Measurements from ENCODE around the gene NID1. TPM values are rescaled to one million over a fixed set of nuclear protein-coding genes. Genes with fewer than 3 reads are reported as not detected.
"Not testable (repeated sequence)": the region's sequence is repeated elsewhere in the genome, so short reads cannot be mapped to it uniquely, and the experiment has no call there.

NID1 gene
- total RNA-seq, 1 donor from 2014 or later: 0.65 TPM

DNA sequence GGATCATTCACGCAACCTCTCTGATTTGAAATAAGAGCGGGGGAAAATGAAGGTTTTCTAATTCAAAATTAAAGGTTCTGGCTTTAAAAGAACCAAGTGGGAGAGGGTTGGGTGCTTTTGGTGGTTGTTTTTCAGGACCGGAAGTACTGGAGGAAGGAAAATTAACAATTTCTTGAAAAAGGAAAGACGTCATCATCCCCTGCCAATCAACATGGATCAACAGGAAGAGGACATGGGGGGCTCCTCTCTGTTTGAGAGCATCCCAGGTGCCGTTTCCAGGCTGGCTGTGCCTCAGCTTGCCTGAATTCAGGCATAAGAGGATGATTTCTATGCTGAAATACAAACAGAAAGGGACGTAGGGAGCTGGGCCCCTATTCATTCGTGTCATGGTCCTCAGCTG lies 21.6 kb upstream of the NID1 start:
- DNase-seq (ENCODE audit: low spot score): no peak
- no peak overlapping the region for H3K4me3 Mint-ChIP-seq
- no peaks in the 10 kb centered on the region for H3K9me3 Mint-ChIP-seq
- H3K36me3 Mint-ChIP-seq (ENCODE audit: low read depth): peaks cover 3% of the 10 kb centered on the region
- intact Hi-C loops (cut with micrococcal nuclease): no loop called here
- peaks cover 13% of the 10 kb centered on the region for H3K4me1 Mint-ChIP-seq (ENCODE audit: low read depth)
- H3K27ac Mint-ChIP-seq: no peak overlapping the region
- H3K27me3 Mint-ChIP-seq (ENCODE audit: insufficient read depth): peaks cover 2% of the 10 kb centered on the region

DNA sequence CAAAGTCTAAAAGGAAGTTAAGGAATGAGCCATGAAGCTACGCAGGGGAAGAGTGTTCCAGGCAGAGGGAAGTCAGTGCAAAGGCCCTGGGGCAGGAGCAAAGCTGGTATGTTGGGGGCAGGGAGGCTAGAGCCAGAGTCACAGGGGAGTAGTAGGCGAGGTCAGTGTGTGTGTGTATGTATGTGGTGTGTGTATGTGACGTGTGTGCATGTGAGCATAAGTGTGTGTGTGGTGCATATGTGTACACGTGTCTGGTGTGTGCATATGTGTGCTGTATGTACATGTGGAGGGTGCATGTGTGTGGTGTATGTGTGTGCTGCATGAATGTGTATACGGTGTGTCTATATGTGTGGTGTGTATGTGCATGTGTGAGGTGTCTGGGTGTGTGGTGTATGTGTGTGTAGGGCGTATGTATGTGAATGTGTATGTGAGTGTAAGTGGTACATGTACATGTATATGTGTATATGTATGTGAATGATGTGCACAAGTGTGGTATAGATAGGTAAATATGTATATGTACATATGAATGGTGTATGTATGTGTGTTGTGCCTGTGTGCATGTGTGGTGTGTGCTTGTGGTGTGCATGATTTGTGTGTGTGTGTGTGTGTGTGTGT lies 20.8 kb upstream of the NID1 start:
- no peak for DNase-seq (ENCODE audit: low spot score)
- intact Hi-C loops (cut with micrococcal nuclease): no loop called here
- H3K4me3 Mint-ChIP-seq: no peak overlapping the region
- peaks cover 3% of the 10 kb centered on the region for H3K36me3 Mint-ChIP-seq (ENCODE audit: low read depth)
- no peak overlapping the region for H3K27ac Mint-ChIP-seq
- peaks cover 13% of the 10 kb centered on the region for H3K4me1 Mint-ChIP-seq (ENCODE audit: low read depth)
- H3K9me3 Mint-ChIP-seq: no peaks in the 10 kb centered on the region
- H3K27me3 Mint-ChIP-seq (ENCODE audit: insufficient read depth): peaks cover 2% of the 10 kb centered on the region

DNA sequence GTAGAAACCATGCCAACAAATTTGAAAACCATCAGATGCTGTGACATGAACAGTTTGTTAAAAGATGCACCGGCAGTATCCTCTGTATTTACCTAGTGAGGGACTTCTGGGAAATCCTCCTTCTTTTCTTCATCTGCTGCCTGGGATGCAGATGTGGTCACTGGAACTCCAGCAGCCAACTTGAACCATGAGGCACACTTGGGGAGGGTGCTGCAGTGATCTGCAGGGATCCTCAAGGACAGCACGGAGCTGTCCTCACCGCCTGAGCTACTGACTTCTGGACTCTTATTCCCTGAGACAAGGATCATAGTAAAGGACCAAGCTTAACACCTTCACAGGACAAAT lies 19.5 kb upstream of the NID1 start:
- intact Hi-C loops (cut with micrococcal nuclease): loop anchor here (5.0 kb wide), 1 partner anchor 82 kb away; no protein-coding TSS in a partner anchor
- Mint-ChIP-seq H3K4me1 (ENCODE audit: low read depth) (peaks cover 9% of the 10 kb centered on the region), H3K9me3 (no peaks in the 10 kb centered on the region), H3K27ac (no peak overlapping the region), H3K4me3 (no peak overlapping the region), H3K36me3 (ENCODE audit: low read depth) (peaks cover 3% of the 10 kb centered on the region), H3K27me3 (ENCODE audit: insufficient read depth) (peaks cover 2% of the 10 kb centered on the region)
- no peak for DNase-seq (ENCODE audit: low spot score)

DNA sequence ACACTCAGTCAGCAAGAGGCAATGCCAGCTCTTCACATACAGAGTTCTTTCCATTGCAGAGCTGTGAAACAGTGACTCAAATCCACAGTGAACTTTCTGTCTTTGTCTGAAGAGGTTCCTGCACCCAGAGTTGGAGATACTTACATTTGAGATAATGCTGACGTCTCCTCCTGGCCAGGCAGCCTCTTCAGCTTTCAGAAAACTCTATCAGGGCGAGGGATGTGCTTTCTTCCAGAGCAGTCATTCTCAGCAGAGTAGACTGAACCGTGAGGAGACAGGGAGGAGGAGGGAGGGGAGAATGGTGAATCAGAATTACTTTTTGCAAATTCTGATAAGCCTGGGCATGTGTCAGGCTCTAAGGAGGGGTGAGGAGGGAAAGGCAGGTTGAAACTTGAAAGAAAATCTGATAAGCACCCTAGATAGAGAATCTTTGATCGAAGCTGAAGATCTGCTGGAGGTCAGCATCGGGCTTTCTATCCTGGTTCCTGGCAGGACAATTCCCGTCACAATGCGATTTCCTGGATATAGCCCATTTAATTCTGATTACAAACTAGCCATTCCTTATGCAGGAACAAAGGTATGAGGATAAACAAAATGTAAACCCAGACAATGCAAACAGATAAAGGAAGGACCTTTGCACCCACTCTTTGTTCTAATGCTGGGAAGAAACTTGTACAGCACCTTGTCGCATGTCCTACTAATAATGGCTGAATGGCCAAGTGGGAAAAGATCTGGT lies 18.9 kb upstream of the NID1 start:
- no peak overlapping the region for H3K27ac Mint-ChIP-seq
- H3K36me3 Mint-ChIP-seq (ENCODE audit: low read depth): peaks cover 3% of the 10 kb centered on the region
- no peaks in the 10 kb centered on the region for H3K9me3 Mint-ChIP-seq
- H3K4me1 Mint-ChIP-seq (ENCODE audit: low read depth): peaks cover 9% of the 10 kb centered on the region
- intact Hi-C loops (cut with micrococcal nuclease): loop anchor here (5.0 kb wide), 1 partner anchor 82 kb away; no protein-coding TSS in a partner anchor
- peaks cover 2% of the 10 kb centered on the region for H3K27me3 Mint-ChIP-seq (ENCODE audit: insufficient read depth)
- DNase-seq (ENCODE audit: low spot score): no peak
- H3K4me3 Mint-ChIP-seq: no peak overlapping the region

DNA sequence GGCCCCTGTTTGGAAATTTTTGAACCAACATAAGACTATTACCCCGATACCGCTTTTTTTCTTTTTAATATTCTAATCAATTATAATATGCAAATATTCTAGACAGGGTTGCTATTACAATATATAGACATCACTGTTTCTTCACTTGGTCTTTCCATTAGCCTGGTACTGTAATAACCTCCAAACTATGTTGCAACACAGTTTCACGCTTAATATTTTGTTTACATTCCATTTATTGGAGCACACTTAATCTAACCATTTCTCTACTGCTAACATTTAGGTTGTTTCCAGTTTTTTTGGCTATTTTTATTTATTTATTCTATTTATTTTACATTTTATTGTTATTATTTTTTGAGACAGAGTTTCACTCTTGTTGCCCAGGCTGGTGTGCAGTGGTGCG lies 17.6 kb upstream of the NID1 start:
- no peak overlapping the region for H3K4me3 Mint-ChIP-seq
- H3K9me3 Mint-ChIP-seq: peaks cover 6% of the 10 kb centered on the region
- H3K36me3 Mint-ChIP-seq (ENCODE audit: low read depth): peaks cover under 1% of the 10 kb centered on the region
- no peak for DNase-seq (ENCODE audit: low spot score)
- no peaks in the 10 kb centered on the region for H3K27me3 Mint-ChIP-seq (ENCODE audit: insufficient read depth)
- intact Hi-C loops (cut with micrococcal nuclease): loop anchor here (5.0 kb wide), 1 partner anchor 80 kb away; no protein-coding TSS in a partner anchor
- H3K4me1 Mint-ChIP-seq (ENCODE audit: low read depth): peaks cover 9% of the 10 kb centered on the region
- H3K27ac Mint-ChIP-seq: no peak overlapping the region

DNA sequence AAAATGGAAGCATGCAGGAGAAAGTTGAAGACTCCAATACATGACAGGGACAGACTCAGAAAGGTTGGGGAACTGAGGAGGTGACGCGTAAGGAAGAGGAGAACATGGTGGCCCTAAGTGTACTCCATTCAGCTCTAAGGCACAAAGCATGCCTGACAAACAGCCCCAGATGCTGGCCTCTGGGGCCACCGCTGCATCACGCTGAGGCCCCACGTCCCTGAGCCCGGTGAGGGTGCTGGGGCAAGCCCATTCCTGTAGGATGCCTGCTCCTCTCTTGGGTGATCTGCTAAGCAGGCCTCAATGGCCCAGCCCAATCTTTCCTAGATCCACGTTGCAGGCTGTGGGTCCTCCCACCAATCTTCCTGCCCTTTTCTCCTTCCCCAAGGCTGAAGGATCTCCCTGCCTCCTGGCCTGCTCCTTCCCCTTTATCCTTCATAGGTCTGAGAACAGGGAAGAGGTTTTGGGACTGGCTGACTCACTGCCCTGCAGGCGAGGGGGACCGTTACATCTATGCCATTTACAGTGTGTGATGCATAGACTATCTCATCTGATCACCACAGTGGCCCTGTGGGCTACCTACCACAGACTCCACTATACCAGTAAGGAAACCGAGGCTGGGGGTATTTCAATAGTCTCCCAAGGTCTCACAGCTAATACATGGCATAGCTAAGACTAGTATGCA lies 16.8 kb upstream of the NID1 start:
- no peaks in the 10 kb centered on the region for H3K36me3 Mint-ChIP-seq (ENCODE audit: low read depth)
- no peak overlapping the region for H3K4me3 Mint-ChIP-seq
- H3K27ac Mint-ChIP-seq: no peak overlapping the region
- peaks cover 6% of the 10 kb centered on the region for H3K9me3 Mint-ChIP-seq
- intact Hi-C loops (cut with micrococcal nuclease): loop anchor here (5.0 kb wide), 1 partner anchor 79 kb away; no protein-coding TSS in a partner anchor
- no peak for DNase-seq (ENCODE audit: low spot score)
- H3K4me1 Mint-ChIP-seq (ENCODE audit: low read depth): peaks cover 9% of the 10 kb centered on the region
- H3K27me3 Mint-ChIP-seq (ENCODE audit: insufficient read depth): peaks cover 3% of the 10 kb centered on the region

DNA sequence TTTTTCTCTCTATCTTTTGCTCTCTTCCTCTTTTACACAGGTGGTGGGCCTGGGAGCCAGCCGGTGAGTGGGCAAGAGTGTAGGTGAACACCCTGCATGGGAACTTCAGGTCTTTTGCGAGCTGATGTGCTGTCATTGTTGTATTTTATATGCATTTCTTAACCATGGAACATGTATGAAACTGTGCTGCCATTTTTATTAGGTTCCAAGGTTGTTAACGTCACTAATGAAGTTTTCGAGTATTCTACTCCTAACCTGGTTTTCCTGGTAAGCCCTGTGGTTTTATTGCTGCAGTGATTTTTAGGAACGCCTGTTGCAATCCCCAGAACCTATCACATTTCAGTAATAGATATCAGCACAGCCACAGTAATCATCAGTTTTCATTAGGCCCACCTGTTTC lies 14.8 kb upstream of the NID1 start:
- DNase-seq (ENCODE audit: low spot score): no peak
- Mint-ChIP-seq H3K27me3 (ENCODE audit: insufficient read depth) (peaks cover 8% of the 10 kb centered on the region), H3K4me1 (ENCODE audit: low read depth) (peaks cover 9% of the 10 kb centered on the region), H3K36me3 (ENCODE audit: low read depth) (no peaks in the 10 kb centered on the region), H3K9me3 (peaks cover 6% of the 10 kb centered on the region), H3K27ac (no peak overlapping the region), H3K4me3 (no peak overlapping the region)
- intact Hi-C loops (cut with micrococcal nuclease): loop anchor here (5.0 kb wide), 1 partner anchor 77 kb away; no protein-coding TSS in a partner anchor

DNA sequence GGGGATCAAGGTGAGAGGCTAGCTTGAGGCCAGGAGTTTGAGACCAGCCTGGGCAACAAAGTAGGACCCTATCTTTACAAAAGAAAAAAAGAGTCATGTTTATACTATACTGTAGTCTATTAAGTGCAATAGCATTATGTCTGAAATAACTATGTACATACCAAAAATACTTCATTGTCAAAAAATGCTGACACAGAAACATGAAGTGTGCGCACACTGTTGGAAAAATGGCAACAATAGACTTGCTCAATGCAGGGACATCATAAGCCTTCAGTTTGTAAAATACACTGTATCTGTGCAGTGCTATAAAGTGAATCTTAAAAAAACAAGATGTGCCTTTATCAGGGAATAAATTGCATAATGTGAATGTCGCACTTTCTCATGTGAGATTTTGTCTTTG lies 14.1 kb upstream of the NID1 start:
- Mint-ChIP-seq H3K27ac (no peak overlapping the region), H3K4me3 (no peak overlapping the region), H3K36me3 (ENCODE audit: low read depth) (no peaks in the 10 kb centered on the region), H3K9me3 (peaks cover 6% of the 10 kb centered on the region), H3K27me3 (ENCODE audit: insufficient read depth) (peaks cover 8% of the 10 kb centered on the region), H3K4me1 (ENCODE audit: low read depth) (peaks cover 9% of the 10 kb centered on the region)
- intact Hi-C loops (cut with micrococcal nuclease): no loop called here
- DNase-seq (ENCODE audit: low spot score): no peak

DNA sequence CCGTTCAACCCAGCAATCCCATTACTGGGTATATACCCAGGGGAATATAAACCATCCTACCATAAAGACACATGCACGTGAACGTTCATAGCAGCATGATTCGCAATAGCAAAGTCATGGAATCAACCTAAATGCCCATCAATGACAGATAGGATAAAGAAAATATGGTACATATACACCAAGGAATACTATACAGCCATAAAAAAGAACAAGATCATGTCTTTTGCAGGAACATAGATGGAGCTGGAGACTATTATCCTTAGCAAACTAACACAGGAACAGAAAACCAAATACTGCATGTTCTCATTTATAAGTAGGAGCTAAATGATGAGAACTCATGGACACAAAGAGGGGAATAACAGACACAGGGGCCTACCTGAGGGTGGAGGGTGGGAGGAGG lies 13.2 kb upstream of the NID1 start:
- H3K4me3 Mint-ChIP-seq; H3K9me3 Mint-ChIP-seq; DNase-seq (ENCODE audit: low spot score); H3K27me3 Mint-ChIP-seq (ENCODE audit: insufficient read depth); H3K36me3 Mint-ChIP-seq (ENCODE audit: low read depth); H3K27ac Mint-ChIP-seq; intact Hi-C loops (cut with micrococcal nuclease); H3K4me1 Mint-ChIP-seq (ENCODE audit: low read depth): not testable (repeated sequence)

DNA sequence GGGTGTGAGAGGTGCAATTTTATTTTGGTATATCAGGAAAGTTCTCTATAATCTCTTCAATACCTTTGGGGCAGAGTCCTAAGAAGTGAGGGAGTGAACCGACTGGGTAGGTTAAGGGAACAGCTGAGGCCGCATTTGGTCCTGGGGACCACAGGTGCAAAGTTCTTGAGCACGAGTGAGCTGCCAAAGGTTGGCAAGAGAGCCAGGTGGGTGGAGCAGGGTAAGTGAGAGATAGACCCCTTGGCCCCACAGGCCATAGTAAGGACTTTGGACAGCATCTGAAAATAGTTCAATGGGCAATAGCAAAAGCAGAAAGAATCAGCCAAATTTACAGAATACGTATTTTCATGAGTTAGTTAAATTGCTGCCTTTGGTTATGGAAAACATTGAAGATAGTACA lies 11.0 kb upstream of the NID1 start:
- Mint-ChIP-seq H3K27ac (no peak overlapping the region), H3K36me3 (ENCODE audit: low read depth) (no peaks in the 10 kb centered on the region), H3K4me1 (ENCODE audit: low read depth) (no peaks in the 10 kb centered on the region), H3K9me3 (peaks cover 6% of the 10 kb centered on the region), H3K4me3 (no peak overlapping the region), H3K27me3 (ENCODE audit: insufficient read depth) (peaks cover 9% of the 10 kb centered on the region)
- intact Hi-C loops (cut with micrococcal nuclease): no loop called here
- no peak for DNase-seq (ENCODE audit: low spot score)

DNA sequence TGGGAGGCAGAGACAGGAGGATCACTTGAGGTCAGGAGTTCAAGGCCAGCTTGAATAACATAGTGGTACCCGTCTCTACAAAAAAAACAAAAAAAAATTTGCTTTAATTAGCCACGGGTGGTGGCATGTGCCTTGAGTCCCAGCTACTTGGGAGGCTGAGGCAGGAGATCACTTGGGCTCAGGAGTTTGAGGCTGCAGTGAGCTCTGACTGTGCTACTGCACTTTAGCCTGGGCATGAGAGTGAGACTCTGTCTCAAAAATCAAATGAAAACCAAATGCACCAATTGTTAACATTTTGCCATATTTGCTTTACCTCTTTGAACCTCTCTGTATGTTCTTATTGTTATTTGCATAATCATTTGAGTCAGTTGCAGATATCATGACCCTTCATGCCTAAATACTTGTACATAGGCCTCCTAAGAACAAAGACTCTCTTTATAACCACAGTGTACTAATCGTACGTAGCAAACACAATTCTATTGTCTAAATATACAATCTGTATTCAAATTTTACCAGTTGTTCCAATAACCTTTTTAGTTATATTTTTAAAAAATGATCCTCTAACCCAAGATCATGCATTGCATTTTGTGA lies 8.5 kb upstream of the NID1 start:
- H3K27ac Mint-ChIP-seq: no peak overlapping the region
- intact Hi-C loops (cut with micrococcal nuclease): no loop called here

DNA sequence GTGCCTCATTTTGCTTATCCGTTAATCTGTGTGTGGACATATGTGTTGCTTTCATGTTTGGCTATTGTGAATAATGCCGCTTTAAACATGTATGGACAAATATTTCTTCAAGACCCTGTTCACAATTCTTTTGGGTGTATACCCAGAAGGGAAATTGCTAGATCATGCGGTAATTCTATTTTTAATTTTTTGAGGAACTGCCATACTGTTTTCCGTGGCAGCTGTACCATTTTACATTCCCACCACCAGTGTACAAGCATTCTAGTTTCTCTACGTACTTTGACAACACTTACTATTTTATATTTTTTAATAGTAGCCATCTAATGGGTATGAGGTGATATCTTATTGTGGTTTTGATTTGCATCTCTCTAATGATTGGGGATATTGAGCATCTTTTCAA lies 7.1 kb upstream of the NID1 start:
- H3K36me3 Mint-ChIP-seq (ENCODE audit: low read depth): no peaks in the 10 kb centered on the region
- H3K4me1 Mint-ChIP-seq (ENCODE audit: low read depth): peaks cover 11% of the 10 kb centered on the region
- intact Hi-C loops (cut with micrococcal nuclease): no loop called here
- H3K27ac Mint-ChIP-seq: no peak overlapping the region
- no peak overlapping the region for H3K4me3 Mint-ChIP-seq
- H3K27me3 Mint-ChIP-seq (ENCODE audit: insufficient read depth): peaks cover 20% of the 10 kb centered on the region
- no peak for DNase-seq (ENCODE audit: low spot score)
- H3K9me3 Mint-ChIP-seq: no peaks in the 10 kb centered on the region

More for the DNA sequence above, 8.5 kb upstream of the NID1 start:
- no peak for DNase-seq (ENCODE audit: low spot score)
- Mint-ChIP-seq H3K4me1 (ENCODE audit: low read depth) (no peaks in the 10 kb centered on the region), H3K9me3 (peaks cover 6% of the 10 kb centered on the region), H3K36me3 (ENCODE audit: low read depth) (no peaks in the 10 kb centered on the region), H3K4me3 (no peak overlapping the region), H3K27me3 (ENCODE audit: insufficient read depth) (peaks cover 13% of the 10 kb centered on the region)

DNA sequence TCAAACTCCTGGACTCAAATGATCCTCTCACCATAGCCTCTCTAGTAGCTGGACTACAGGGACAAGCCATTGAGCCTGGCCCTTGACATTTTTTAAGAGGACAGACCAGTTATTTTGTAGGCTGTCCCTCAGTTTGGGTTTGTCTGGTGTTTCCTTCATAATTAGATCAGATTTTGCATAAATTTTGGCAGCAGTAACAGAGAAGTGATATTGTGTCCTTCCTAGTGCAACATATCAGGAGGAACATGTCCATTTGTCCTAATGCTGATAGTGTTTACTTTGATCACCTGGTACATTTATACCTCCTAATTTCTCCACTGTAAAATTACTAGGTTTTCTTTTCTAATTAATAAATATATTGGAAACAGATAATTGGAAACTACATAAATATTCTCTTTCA lies 5.9 kb upstream of the NID1 start:
- H3K9me3 Mint-ChIP-seq: no peaks in the 10 kb centered on the region

More for the DNA sequence above, 5.9 kb upstream of the NID1 start:
- Mint-ChIP-seq H3K36me3 (ENCODE audit: low read depth) (no peaks in the 10 kb centered on the region), H3K27ac (no peak overlapping the region), H3K4me1 (ENCODE audit: low read depth) (peaks cover 23% of the 10 kb centered on the region), H3K4me3 (no peak overlapping the region), H3K27me3 (ENCODE audit: insufficient read depth) (peaks cover 23% of the 10 kb centered on the region)
- DNase-seq (ENCODE audit: low spot score): no peak
- intact Hi-C loops (cut with micrococcal nuclease): no loop called here
